NT2/D1 (cell line): ENCODE results near the gene SEPTIN12.
"Not testable (repeated sequence)": the region's sequence is repeated elsewhere in the genome, so short reads cannot be mapped to it uniquely, and the experiment has no call there.

Experiments
- DNase-seq: peaks from one replicate; pipeline ENCODE4 v3.0.0-alpha.2; 2011; ENCODE audit warnings: low read depth, low spot score
- H3K27me3 ChIP-seq: 2 replicates; pipeline ENCODE4 v1.6.0; 2011; ENCODE audit warnings: mild to moderate bottlenecking; ENCODE audit not compliant: insufficient read length, insufficient read depth
- H3K36me3 ChIP-seq: 2 replicates; pipeline ENCODE4 v1.6.1; 2011; ENCODE audit warnings: mild to moderate bottlenecking, low read length, mixed read lengths; ENCODE audit not compliant: insufficient read depth, insufficient read length
- H3K4me1 ChIP-seq: 2 replicates; pipeline ENCODE4 v1.5.1; 2011; ENCODE audit not compliant: insufficient read depth, insufficient read length
- H3K4me3 ChIP-seq: 2 replicates; pipeline ENCODE4 v1.5.1; 2011; ENCODE audit warnings: low read depth; ENCODE audit not compliant: insufficient read length
- H3K9ac ChIP-seq: 2 replicates; pipeline ENCODE4 v1.6.0; 2011; ENCODE audit warnings: low read depth; ENCODE audit not compliant: insufficient read length
- H3K9me3 ChIP-seq: 2 replicates; pipeline ENCODE4 v1.5.1; 2011; ENCODE audit warnings: mild to moderate bottlenecking, low read length; ENCODE audit not compliant: insufficient read depth
- SUZ12 ChIP-seq: IDR thresholded peaks from 2 replicates; pipeline ENCODE4 v1.6.1; 2011; ENCODE audit not compliant: insufficient read length, insufficient read depth; ENCODE audit errors: extremely low read depth
- YY1 ChIP-seq: IDR thresholded peaks from 2 replicates; pipeline ENCODE4 v1.6.1; 2011; ENCODE audit not compliant: insufficient read length, insufficient read depth
- ZNF274 ChIP-seq: IDR thresholded peaks from 2 replicates; pipeline ENCODE4 v1.6.1; 2011; ENCODE audit warnings: mild to moderate bottlenecking, low read depth, low read length

Gene SEPTIN12

GRCh38 chr16:4788489-4788889, 344 bp upstream of the SEPTIN12 start:
- Histone ChIP-seq H3K4me3 (no peak overlapping the region), H3K9ac (peak overlapping the region; percentile 34), H3K9me3 (no peaks in the 10 kb centered on the region), H3K27me3 (no peaks in the 10 kb centered on the region), H3K36me3 (no peaks in the 10 kb centered on the region), H3K4me1 (peaks cover 23% of the 10 kb centered on the region)
- no peak for DNase-seq
- TF ChIP-seq SUZ12 (no peak), ZNF274 (no peak), YY1 (no peak)

DNA sequence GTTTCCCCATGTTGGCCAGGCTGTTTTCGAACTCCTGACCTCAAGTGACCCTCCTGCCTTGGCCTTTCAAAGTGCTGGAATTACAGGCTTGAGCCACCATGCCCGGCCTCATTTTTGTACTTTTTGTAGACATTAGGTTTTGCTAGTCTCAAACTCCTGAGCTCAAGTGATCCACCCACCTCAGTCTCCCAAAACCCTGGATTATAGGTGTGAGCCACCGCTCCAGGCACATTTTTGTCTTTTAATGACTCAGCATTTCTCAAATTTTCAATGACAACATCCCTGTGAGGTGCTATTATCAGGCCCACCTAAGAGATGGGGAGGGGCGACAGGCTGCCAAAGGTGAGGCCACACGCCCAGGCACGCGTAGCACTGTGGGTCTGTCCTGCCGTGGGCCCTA, 1.1 kb downstream of the SEPTIN12 start:
- DNase-seq = no peak
- H3K9me3 ChIP-seq = no peaks in the 10 kb centered on the region
- TF ChIP-seq ZNF274 = no peak
- no peak for TF ChIP-seq SUZ12
- no peak for TF ChIP-seq YY1
- no peak overlapping the region for H3K4me3 ChIP-seq
- H3K27me3 ChIP-seq = no peaks in the 10 kb centered on the region
- no peak overlapping the region for H3K9ac ChIP-seq
- H3K36me3 ChIP-seq = no peaks in the 10 kb centered on the region
- H3K4me1 ChIP-seq = peaks cover 23% of the 10 kb centered on the region

DNA sequence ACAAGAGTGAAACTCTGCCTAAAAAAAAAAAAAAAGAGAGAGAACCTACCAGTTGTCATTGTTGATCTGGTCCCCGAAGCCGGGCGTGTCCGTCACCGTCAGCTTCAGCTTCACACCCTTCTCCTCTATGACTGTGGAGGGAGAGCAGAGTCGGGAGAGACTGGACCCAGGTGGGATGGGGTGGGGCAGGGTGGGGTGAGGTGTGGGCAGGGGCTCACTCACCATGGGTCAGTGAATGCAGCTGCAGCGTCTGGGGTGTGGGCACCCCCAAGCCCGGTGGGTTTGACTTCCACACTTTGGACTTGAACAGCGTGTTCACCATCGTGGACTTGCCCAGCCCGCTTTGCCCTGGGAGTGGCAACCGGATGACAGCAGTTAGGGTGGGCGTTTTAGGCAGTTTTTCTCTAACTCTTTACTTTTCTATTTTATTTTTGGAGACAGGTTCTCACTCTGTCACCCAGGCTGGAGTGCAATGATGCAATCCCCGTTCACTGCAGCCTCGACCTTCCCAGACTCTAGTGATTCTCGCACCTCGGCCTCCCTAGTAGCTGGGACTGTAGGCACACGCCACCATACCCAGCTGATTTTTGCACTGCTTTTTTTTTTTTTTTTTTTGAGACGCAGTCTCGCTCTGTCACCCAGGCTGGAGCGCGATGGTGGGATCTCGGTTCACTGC, 2.2 kb downstream of the SEPTIN12 start:
- H3K4me3 ChIP-seq = no peak overlapping the region
- no peaks in the 10 kb centered on the region for H3K36me3 ChIP-seq
- no peaks in the 10 kb centered on the region for H3K9me3 ChIP-seq
- peaks cover 23% of the 10 kb centered on the region for H3K4me1 ChIP-seq
- no peak for DNase-seq
- TF ChIP-seq SUZ12 (no peak), YY1 (no peak), ZNF274 (no peak)
- H3K27me3 ChIP-seq = no peaks in the 10 kb centered on the region
- H3K9ac ChIP-seq = no peak overlapping the region

GRCh38 chr16:4784444-4784987, 3.6 kb downstream of the SEPTIN12 start:
- H3K4me3 ChIP-seq, H3K9me3 ChIP-seq, DNase-seq, H3K9ac ChIP-seq, H3K27me3 ChIP-seq, H3K36me3 ChIP-seq: not testable (repeated sequence)
- H3K4me1 ChIP-seq = peaks cover 21% of the 10 kb centered on the region

DNA sequence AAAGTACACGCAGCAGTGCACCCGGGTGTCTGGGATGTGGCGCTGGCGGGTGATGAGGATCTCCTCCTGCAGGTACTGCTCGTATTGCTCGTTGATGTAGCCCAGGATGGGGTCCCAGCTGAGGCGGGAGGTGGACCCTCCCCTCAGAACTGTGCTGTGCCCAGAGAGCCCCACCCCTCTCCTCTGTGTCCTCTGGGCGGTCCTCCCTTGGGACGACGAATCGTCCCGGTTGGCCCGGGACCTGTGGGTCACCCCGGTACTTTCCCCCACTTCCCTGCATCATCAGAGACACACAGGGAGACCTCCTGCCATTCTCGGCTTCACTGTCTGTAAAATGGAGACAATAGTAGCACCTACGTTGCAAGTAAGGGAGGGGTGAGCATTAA, 4.2 kb downstream of the SEPTIN12 start:
- H3K4me3 ChIP-seq = no peak overlapping the region
- no peaks in the 10 kb centered on the region for H3K36me3 ChIP-seq
- no peaks in the 10 kb centered on the region for H3K9me3 ChIP-seq
- TF ChIP-seq ZNF274 (no peak), YY1 (no peak), SUZ12 (no peak)
- H3K4me1 ChIP-seq = peaks cover 21% of the 10 kb centered on the region
- H3K9ac ChIP-seq = no peak overlapping the region
- DNase-seq = no peak
- H3K27me3 ChIP-seq = no peaks in the 10 kb centered on the region

DNA sequence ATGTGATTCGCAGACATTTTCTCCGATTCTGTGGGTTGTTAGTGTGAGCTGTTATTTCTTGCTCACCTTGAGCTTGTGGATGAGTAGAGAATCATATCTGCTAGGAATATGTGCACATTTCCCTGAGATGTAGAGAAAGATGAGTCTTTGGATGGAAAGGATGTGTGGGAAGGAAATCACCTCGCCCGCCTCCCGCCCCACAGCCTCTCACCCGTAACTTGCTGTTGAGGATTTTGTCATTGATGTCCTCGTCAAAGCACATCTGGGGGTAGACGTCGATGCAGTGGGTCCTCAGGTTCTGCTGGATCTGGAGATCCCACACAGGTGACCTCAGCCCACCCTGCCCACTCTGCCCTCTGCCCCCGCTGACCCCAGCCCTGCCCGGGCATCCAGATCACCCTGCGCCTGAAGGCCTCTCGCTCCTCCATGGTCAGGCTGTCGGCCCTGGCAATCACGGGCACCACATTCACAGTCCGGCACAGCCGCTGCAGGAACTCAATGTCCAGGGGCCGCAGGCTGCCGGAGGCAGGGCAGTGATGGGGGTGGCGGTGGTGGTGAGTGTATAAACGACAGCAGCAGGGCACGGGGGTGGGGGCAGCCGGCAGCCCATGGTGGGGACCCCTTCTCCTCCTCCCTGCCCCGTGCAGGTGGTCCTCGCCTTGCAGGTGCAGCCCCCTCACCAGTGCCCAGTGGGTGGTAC, 4.7 kb downstream of the SEPTIN12 start:
- Histone ChIP-seq H3K36me3 (no peaks in the 10 kb centered on the region), H3K4me1 (peaks cover 19% of the 10 kb centered on the region), H3K27me3 (no peaks in the 10 kb centered on the region), H3K4me3 (no peak overlapping the region), H3K9ac (no peak overlapping the region), H3K9me3 (no peaks in the 10 kb centered on the region)
- no peak for DNase-seq
- TF ChIP-seq SUZ12 (no peak), ZNF274 (no peak), YY1 (no peak)

- no peak overlapping the region for H3K4me3 ChIP-seq
- peaks cover 6% of the 10 kb centered on the region for H3K4me1 ChIP-seq
- no peaks in the 10 kb centered on the region for H3K36me3 ChIP-seq
- peaks cover 2% of the 10 kb centered on the region; the same call in 1 of the 2 replicates for H3K9me3 ChIP-seq
- H3K27me3 ChIP-seq = no peaks in the 10 kb centered on the region
- no peak for DNase-seq
- no peak for TF ChIP-seq SUZ12
- no peak for TF ChIP-seq YY1
- no peak for TF ChIP-seq ZNF274
- H3K9ac ChIP-seq = no peak overlapping the region
Observed at GRCh38 chr16:4780235-4780634, 7.9 kb downstream of the SEPTIN12 start.
